ENCODE results near the gene ABHD12.

ABHD12 gene

GRCh38 chr20:25252230-25252651 lies 138.4 kb downstream of the ABHD12 start:
- H3K27ac ChIP-seq (ENCODE audit: low read depth, low read length) = no peak overlapping the region
- no peak overlapping the region for H3K4me2 ChIP-seq (ENCODE audit: low read depth, low read length, poor library complexity, severe bottlenecking)
- H3F3A ChIP-seq (ENCODE audit: insufficient read depth) = peaks cover 7% of the 10 kb centered on the region; the same call in 1 of the 2 replicates
- no peaks in the 10 kb centered on the region for H3K9me3 ChIP-seq (ENCODE audit: insufficient read depth, low read length)
- no peaks in the 10 kb centered on the region for H3K36me3 ChIP-seq (ENCODE audit: low read length)
- H3K4me3 ChIP-seq (ENCODE audit: insufficient read depth, low read length, poor library complexity, severe bottlenecking) = no peak overlapping the region
- no peak for TF ChIP-seq CTCF (IDR thresholded peaks at IDR 0.05; ENCODE audit: insufficient read depth, low read length, poor library complexity, severe bottlenecking)
- no peak for TF ChIP-seq EZH2phosphoT487 (conservative IDR thresholded peaks at IDR 0.05; ENCODE audit: low read length)
- no peak overlapping the region for H3K9ac ChIP-seq (ENCODE audit: low read length)
- peaks cover 6% of the 10 kb centered on the region; the same call in 1 of the 2 replicates for H4K20me1 ChIP-seq (ENCODE audit: low read depth, low read length)
- H3K27me3 ChIP-seq (ENCODE audit: low read length) = no peaks in the 10 kb centered on the region
- H3K79me2 ChIP-seq (ENCODE audit: insufficient read depth, low read length) = no peaks in the 10 kb centered on the region; the same call in 1 of the 2 replicates
- no peaks in the 10 kb centered on the region for H3K9me2 ChIP-seq (replicated peaks; ENCODE audit: insufficient read depth, low read length)
- H2AFZ ChIP-seq (ENCODE audit: low read depth, low read length, severe bottlenecking) = no peak overlapping the region

GRCh38 chr20:25251558-25251957 lies 139.1 kb downstream of the ABHD12 start:
- Histone ChIP-seq H3K27ac (ENCODE audit: low read depth, low read length) (no peak overlapping the region), H3K79me2 (ENCODE audit: insufficient read depth, low read length) (no peaks in the 10 kb centered on the region; the same call in 1 of the 2 replicates), H3K9me2 (replicated peaks; ENCODE audit: insufficient read depth, low read length) (no peaks in the 10 kb centered on the region), H4K20me1 (ENCODE audit: low read depth, low read length) (peaks cover 6% of the 10 kb centered on the region; the same call in 1 of the 2 replicates), H3K36me3 (ENCODE audit: low read length) (no peaks in the 10 kb centered on the region), H3F3A (ENCODE audit: insufficient read depth) (peaks cover 7% of the 10 kb centered on the region; the same call in 1 of the 2 replicates), H3K4me2 (ENCODE audit: low read depth, low read length, poor library complexity, severe bottlenecking) (no peak overlapping the region), H3K27me3 (ENCODE audit: low read length) (no peaks in the 10 kb centered on the region), H3K4me3 (ENCODE audit: insufficient read depth, low read length, poor library complexity, severe bottlenecking) (no peak overlapping the region), H3K9ac (ENCODE audit: low read length) (no peak overlapping the region), H3K9me3 (ENCODE audit: insufficient read depth, low read length) (no peaks in the 10 kb centered on the region), H2AFZ (ENCODE audit: low read depth, low read length, severe bottlenecking) (no peak overlapping the region)
- TF ChIP-seq CTCF (IDR thresholded peaks at IDR 0.05; ENCODE audit: insufficient read depth, low read length, poor library complexity, severe bottlenecking) = no peak
- no peak for TF ChIP-seq EZH2phosphoT487 (conservative IDR thresholded peaks at IDR 0.05; ENCODE audit: low read length)

DNA sequence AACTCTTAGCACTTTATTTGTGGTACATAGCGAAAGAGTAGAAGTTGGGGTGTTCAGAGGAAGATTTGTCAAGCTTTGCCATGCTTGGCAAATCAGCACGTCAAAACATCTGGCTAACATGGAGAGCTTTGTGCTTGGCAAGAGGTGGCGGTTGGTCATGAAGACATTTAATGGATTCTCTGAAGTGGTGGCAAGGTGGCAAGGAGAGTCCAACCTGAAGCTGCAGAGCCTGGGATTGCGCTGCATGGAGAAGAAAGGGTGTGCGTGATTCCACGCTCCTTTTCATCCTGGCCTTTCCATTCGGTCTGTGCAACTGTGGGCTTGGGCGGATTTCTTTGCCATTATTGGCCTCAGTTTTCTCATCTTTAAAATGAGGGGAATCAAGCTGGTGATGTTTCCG lies 139.6 kb downstream of the ABHD12 start:
- Histone ChIP-seq H3K9me3 (ENCODE audit: insufficient read depth, low read length) (no peaks in the 10 kb centered on the region), H3K36me3 (ENCODE audit: low read length) (no peaks in the 10 kb centered on the region), H3K27ac (ENCODE audit: low read depth, low read length) (no peak overlapping the region), H3K9me2 (replicated peaks; ENCODE audit: insufficient read depth, low read length) (no peaks in the 10 kb centered on the region), H3K9ac (ENCODE audit: low read length) (no peak overlapping the region), H3K27me3 (ENCODE audit: low read length) (no peaks in the 10 kb centered on the region), H3K4me3 (ENCODE audit: insufficient read depth, low read length, poor library complexity, severe bottlenecking) (no peak overlapping the region), H2AFZ (ENCODE audit: low read depth, low read length, severe bottlenecking) (no peak overlapping the region), H4K20me1 (ENCODE audit: low read depth, low read length) (peaks cover 6% of the 10 kb centered on the region; the same call in 1 of the 2 replicates), H3F3A (ENCODE audit: insufficient read depth) (peaks cover 7% of the 10 kb centered on the region), H3K79me2 (ENCODE audit: insufficient read depth, low read length) (no peaks in the 10 kb centered on the region; the same call in 1 of the 2 replicates), H3K4me2 (ENCODE audit: low read depth, low read length, poor library complexity, severe bottlenecking) (no peak overlapping the region)
- TF ChIP-seq CTCF (IDR thresholded peaks at IDR 0.05; ENCODE audit: insufficient read depth, low read length, poor library complexity, severe bottlenecking) (no peak), EZH2phosphoT487 (conservative IDR thresholded peaks at IDR 0.05; ENCODE audit: low read length) (no peak)

All from SU-DHL-6 (cell line).